Bone marrow (tissue), 2 donors: ENCODE results near the gene THAP4.
"Not testable (repeated sequence)": the region's sequence is repeated elsewhere in the genome, so short reads cannot be mapped to it uniquely, and the experiment has no call there.

ENCODE experiments used
- DNase-seq, 2 donors: peaks; one replicate each; lab custom pipeline; 2025; lab: John Stamatoyannopoulos, UW

The THAP4 gene

DNA sequence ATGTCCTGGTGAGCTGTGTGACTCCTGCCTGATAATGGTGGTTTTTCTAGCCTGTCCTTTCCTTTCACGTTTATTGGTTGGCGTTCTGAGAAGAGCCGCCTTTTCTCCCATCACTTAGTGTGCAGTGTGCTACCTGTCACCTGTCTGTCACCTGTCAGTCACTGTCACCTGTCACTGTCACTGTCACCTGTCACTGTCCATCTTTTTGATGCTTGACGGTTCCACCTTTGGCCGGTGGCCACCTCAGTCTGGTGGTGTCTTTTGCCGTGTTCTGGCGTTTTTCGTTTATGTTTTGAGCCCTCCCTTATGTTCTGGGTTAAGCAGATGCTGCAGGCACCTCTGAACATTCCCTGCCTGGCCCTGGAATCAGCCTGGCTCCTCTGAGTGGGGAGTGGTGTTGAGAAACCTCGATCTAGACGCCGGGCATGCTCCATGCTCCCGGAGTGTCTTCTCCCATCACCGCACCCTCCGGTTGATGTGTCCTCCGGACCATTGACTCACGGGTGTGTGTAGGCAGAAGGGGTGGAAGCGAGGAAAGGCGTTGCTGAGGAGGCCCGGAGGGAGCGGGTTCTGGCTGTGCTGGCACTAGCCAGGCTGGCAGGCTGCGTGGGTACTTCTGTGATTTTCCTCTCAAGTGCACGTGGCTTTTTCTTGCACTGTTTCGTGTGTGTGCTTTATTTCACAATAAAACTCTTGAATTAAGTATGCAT, 28.9 kb upstream of the THAP4 start:
- DNase-seq = no peak

DNA sequence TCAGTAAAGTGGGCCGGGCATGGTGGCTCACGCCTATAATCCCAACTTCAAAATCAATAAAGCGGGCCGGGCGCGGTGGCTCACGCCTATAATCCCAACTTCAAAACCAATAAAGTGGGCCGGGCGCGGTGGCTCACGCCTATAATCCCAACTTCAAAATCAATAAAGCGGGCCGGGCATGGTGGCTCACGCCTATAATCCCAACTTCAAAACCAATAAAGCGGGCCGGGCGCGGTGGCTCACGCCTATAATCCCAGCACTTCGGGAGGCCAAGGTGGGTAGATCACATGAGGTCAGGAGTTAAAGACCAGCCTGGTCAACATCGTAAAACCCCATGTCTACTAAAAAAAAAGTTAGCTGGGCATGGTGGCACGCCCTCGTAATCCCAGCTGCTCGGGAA, 25.8 kb upstream of the THAP4 start:
- not testable (repeated sequence) for DNase-seq

DNA sequence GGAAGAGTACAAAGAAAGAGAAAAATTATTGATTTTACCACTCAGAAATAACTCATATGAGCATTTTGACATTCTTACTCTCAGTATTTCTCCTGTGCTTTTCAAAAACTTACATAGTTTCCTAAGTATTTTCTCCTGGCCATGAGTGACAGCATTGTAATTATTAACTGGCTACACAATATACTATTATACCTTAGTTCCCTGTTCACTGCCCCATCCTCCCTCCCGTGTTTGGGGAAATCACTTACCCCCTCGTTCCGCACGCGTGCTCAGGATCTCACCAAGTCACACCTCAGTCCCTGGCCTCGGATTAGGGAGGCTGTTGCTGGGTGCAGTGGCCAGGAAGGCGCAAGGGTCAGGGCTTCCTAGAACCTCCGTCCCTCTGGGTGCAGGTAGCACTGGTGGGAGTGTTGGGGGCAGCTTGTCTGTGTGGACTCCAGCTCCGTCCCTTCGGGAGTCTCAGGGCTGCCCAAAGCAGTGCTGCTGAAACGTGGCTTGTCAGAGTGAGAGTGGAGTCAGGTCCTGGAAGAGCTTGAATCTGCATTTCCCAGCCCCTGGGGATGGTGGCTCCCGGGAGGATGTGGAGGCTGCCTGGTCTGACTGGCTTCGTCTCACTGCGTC, 23.7 kb upstream of the THAP4 start:
- no peak for DNase-seq

DNA sequence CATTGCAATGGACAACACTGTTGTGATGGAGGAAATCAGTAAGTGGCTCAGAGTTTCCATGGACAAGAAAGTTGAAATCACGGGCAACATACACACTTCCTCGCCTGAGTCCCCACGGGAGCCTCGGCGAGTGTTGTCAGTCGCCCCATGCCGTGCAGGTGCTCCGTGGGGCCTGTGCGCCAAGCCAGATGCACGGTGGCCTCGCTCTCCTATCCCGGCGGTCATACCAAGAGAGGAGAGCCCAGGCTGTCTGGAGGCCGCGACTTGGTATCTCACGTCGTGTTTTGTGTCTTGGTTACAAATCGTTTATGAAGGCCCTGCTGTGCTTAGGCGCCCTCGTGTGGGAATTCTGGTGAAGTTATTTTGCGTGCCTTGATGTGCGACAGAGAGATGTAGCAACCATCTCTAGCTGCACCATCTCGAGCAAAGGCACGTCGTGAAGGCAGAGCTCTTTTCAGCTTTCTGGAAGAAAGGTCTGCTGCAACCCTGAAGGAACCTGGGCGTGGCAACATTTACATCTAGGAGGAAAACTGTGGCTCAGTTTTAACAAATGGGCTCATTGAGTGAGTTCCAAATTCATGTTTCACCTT, 22.3 kb upstream of the THAP4 start:
- DNase-seq = no peak

DNA sequence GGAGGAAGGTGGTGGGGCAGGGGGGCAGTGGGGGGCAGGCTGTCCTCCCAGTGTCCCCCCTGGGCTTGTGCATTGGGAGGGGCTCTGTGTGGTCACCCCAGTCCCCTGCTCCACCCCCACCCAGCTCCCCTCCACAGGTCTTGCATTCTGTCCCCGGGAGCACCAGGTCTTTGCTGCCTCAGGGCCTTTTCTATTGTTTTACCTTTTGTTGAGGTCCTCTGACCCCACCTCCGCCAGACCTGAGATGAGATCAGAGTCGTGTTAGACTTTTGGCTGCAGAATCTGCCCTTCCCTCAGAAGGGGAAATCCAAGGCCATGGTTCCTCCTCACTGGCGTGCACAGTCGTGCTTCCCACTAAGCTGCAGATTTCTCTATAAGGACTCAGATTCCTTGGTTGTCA, 21.3 kb upstream of the THAP4 start:
- no peak for DNase-seq

DNA sequence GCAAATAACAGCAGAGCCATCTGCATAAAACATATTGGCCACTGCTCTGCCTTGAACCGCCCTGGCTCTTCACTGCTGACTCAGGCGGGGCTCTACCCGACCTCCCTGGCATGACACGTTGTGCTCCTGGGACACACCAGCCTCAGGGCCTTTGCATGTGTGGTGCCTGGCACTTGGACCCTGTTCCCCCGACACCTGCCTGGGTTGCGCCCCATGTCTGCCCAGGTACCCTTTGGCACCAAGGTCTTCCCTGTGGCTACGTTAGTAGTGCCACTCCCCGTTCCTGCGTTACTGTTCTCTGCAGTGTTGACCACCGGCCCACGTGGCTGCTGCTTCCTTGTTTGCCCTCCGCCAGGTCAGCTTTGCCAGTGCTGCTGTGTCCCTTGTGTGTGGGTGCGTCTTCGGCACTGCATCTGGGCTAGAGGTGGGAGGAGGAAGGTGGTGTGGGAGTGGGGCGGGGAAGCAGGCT, 20.9 kb upstream of the THAP4 start:
- DNase-seq = no peak

DNA sequence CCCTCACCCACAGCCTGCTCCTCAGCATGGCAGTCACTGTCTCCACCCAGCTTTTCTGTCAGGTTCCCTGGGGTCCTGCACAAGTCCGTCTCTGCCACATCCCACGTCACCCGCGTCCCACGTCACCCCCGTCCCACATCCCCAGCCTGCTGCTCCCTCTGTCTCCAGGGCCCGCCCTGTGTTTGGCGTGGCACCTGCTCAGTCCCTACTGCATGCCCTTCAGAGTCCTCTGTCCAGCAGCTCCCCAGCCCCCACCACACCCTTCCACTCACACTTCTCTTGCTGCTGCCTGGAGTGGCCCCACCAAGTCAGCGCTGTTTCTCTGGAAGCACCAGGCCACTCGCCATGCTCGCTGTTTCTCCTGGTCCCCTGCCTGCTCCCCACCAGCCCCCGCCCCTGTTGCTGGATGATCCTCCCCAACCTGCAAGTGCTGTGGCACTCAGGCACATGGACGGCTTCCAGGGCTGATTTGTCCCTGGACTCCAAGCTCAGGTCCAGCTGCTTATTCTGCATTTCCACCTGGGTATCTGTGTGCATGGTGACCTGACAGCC, 19.3 kb upstream of the THAP4 start:
- DNase-seq = no peak

DNA sequence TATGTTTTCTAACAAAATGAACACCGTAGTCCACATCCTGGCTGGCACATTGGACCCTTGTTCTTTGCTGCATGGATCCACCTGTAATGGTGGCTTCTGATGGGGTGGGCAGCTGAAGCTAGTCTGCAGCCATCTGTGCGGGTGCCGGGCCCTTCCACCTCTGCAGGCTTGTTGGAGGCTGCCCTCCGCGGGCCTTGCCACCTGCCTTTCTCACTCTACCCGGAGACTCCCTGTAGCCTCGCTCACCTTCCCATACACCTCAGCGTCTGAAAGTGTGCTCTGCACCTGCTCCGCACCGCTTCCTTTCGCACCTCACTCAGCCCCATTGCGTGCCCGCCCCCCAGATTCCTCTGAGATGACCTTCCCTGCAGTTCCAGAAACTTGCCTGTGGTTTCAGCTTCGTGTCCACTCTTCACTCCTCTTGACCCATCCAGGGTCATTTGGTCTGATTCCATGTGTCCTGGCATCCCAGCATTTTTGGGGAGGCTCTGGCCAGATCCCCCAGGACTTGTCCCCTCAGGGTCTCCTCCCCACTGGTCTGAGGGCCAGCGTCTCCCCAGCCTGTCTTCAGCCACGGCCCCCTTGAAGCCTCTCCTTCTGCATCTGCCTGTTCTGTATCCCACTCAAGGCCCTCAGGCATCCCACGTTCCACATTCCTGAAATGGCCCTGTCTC, 18.7 kb upstream of the THAP4 start:
- no peak for DNase-seq

DNA sequence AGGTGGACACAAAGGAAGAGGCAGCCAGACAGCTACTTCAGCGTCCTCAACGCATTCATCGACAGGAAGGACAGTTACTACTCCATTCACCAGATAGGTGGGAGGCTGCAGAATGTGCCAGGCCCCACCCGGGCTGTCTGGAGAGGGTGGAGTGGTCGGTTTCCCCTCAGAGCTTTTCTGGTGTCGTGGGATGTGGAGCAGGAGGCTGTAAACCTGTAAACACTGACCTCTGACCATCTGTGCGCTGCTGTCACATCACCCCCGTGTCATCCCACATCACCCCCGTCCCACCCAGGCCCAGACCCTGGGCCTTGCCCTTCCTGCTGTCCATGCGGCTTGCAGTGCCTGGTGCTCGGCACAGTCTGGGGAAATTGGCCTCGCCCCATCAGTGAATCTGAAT, 17.6 kb upstream of the THAP4 start:
- no peak for DNase-seq

DNA sequence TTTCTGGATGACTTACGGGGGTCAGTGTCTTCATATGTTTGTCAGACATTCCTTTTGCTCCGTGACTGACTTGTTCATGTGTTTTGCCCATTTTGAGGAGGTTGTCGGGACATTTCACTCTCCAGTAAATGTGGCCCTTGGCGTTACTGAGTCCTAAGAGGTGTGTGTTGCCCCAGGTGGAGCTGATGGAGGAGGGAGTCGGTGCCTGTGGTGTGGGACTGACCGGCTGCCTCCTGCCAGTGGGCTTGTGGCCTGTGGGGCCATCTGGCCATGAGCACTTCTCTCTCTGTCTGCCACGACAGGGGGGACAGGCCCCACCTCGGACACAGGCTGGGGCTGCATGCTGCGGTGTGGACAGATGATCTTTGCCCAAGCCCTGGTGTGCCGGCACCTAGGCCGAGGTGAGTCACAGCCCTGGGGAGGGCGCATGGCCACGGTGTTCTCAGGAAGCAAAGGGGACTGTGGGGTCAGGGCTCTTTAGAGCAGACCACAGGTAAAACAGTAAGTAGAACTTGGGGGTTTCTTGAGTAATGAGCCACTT, 16.3 kb upstream of the THAP4 start:
- no peak for DNase-seq

DNA sequence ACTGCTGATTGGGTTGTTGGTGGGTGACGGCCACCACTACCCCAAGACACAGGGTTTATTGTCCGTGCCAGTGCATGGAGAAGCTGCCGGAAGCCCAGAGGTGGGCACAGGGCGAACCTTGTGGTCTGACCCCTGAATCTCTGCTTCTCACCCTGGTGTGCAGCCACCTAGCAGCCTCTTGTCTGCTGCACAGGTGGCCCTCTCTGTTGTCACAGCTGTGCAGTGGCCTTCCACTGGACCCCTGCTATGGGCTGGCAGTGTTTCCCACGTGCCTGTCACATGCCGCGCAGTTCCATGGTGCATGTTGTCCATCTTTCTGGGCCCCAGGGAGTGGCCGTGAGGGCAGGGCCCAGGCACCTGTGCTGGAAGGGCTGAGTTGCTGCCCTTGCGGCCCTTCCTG, 15.8 kb upstream of the THAP4 start:
- no peak for DNase-seq

DNA sequence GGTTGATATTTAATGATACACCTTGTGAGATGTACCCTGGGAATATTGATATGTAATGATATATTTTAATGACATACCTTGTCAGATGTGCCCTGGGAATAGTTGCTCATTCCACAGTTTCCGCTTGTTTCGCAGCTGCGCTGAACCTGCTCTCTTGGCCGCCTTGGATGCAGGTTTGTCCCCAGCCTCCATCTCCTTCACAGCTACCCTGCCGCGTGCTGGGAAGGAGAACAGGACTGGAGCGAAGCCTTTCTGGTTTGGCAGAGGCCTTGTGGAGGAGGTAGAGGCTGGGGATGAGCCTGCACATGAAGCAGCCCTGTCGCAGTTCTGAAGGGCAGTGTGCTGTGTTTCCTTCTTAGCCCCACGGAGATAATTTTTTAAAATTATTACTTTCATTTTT, 15.2 kb upstream of the THAP4 start:
- DNase-seq = no peak

DNA sequence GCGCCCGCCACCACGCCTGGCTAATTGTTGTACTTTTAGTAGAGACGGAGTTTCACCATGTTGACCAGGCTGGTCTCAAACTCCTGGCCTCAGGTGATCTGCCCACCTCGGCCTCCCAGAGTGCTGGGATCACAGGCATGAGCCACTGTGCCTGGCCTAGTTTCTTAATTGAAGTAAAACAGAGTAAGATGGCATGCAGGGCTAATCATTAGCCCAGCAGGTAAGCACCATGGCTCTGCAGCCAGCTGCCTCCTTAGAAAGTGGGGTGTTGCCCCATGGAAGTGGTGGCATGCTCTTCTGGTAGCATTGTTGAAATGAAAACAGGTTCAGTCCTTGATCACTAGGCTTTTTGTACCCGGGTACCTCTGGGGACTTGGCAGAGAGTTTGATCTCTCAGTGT, 13.0 kb upstream of the THAP4 start:
- no peak for DNase-seq

DNA sequence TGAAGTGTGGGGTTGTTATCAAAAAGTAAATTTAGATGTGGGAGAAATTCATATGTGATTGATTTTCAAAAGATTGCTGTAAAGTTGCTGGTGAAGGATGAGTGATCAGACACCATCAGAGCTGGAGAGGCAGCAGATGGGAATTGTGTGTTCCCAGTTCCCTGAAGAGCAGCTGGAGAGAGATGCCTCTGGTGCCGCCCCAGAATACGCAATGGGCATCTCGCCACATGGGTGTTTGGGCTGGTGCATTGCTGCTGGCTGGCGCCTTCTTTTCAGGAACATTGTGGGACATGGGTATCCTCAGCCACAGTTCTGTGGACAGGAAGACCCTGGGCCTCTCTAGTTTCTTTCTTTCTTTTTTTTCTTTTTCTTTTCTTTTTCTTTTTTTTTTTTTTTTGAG, 12.4 kb upstream of the THAP4 start:
- DNase-seq = no peak

DNA sequence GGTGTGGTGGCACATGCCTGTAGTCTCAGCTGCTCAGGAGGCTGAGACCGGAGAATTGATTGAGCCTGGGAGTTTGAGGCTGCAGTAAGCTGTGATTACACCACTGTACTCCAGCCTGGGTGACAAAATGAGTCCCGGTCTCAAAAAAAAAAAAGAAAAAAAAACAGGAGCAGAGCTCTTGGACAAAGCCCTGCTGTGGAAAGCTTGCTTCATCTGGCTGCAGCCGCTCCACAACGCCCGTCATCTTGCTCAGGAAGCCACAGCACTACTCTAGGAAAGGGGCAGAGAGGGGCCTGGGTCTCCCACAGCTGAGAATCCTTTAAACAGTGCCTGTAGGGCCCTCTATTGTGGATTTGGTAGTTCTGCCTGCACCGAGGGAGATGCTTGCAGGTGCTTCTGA, 11.5 kb upstream of the THAP4 start:
- DNase-seq = no peak

DNA sequence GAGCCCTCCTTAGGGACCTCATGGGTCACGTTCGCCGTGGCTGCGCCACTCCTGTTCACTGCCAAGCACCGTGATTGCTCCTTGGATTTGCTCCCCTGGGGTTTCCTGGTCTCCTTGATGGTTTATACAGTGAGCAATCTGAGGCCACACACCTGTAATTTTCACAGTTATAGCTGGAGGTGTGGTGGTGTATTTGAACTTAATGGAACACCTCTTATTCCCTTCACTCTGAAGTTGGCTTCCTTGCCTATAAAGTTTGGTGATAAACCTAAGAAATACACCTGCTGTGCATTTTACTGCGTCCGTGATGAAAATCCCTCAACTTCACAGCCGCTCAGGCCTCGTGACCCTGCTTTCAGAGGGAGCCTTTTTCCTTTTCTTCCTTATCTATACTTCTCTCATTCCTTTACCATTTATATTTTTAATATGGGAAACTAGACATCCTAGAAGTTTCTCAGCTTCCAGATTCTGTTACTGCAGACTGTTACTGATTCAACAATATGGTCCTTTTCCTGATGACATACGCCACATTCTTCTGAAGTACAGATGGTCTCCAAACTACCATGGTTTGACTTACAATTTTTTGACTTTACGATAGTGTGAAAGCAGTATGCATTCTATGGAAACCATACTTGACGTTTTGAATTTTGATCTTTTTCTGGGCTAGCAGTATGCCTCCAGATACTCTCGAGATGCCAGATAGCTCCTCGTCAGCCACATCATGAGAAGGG, 9.1 kb upstream of the THAP4 start:
- DNase-seq = no peak

DNA sequence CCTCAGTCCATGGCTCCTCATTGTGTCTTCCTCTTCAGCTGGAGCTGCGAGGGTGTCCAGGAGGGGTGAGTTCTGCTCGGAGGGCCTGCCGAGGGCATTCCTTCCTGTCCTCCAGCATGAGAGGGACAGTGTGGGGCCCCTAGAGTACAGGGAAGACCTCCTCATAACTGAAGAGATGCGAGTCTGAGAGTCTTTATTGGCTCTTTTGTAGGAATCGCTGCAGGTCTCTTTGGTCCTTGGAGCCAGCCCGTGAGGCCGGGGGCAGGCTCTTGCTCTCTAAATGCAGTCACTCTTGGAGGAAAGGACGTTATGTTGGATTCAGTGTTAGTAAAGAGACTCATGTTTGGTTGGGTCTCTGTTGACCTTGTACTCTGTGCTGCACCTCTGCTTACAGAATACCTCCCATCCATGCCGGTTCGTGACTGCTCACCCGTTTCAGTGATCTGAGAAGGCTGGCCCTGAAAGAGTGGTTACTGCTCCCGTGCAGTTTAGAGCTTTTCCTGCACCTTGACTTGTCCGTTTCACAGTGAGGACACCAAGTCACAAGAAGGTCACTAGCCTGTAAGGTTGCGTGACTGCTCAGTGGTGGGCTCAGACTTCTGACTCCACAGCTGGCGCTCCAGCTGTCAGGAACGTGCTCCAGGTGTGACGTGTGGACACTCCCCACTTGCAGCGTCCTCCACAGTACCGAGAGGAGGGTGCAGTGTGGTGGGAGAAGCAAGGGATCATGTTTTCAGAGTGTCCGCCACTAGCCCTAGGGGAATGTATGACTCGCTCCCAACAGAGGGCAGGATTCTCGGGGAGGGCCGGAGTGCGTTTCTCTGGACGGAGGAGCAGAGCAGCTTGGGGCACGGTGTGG, 8.3 kb upstream of the THAP4 start:
- no peak for DNase-seq

DNA sequence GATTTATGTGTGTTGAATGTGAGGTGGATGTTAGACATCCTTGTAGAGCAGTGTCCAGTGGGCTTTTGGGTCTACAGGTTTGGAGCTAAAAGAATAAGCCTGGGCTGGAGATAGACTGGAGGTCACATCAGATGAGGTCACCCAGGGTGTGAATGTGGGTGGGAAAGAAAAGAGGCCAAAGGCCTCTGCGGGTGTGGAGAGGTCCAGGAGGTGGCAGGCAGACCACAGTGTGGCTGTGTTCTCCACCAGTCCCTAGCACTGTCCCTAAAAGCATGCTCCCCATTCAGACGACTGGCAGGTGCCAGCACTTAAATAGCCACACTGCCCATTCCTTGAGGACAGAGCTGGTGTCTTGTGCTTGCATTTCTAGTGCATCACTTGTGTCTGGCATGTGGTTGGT, 4.7 kb upstream of the THAP4 start:
- DNase-seq = no peak

DNA sequence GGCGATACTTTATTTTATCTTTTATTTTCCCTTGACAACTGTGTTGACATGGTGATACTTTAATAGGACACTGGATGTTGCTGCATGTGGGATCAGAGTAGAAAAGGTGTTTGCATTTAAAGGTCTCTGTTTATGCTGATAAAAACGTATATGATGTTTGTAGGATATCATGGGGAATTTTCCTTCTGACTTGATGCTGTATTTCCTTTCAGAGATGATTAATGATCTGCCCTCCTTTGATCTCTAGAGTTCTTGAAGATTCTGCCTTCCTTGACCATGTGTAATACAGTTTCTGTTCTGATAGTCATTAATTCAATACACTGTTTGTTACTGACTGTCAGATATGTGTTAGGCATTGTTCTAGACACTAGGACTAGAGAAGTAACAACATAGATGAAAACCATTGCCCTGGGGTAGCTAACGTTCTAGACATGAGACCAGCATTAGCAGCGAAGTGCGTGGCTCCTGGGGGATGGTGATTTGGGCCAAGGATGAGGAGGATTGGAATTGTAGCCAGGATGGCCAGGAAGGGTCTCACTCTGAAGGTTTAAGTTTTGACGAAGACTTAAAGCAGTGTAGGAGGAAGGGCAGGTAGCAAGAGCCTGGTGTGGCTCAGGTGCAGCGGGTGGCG, 3.3 kb upstream of the THAP4 start:
- DNase-seq = no peak

DNA sequence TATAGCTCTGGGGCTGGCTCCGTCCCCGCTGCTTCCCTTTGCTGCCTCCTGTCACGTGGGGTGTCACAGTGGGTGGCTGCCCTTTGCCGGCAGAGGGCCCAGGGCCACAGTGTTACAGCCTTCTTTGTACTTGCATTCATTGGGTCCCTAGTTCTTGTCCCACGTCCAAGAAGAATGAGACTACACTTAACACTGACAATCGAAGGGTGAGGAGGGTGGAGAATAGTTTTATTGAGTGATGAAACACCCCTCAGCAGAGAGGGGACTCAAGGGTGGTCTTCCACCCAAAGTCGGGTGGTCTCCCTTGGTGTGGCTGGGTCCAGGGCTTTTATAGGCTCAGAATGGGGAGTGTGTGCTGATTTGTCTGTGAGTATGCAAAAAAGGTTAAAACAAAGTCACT, 2.4 kb upstream of the THAP4 start:
- no peak for DNase-seq
